A549 (cell line): Measurements from ENCODE around the gene ALDH1L1.

Source experiments
- CEBPB ChIP-seq, 2 experiments: fragments of >200 bp in 1 of 2; sonication (Bioruptor Twin) in 1 of 2; formaldehyde crosslinking in 1 of 2; IDR thresholded peaks; 2 replicates each; pipeline ENCODE4 v1.6.1; 2012 to 2016
- EHMT2 ChIP-seq: fragments of 200-600 bp; sonication (generic); IDR thresholded peaks from 2 replicates; pipeline ENCODE4 v1.6.1; 2016; ENCODE audit warnings: antibody characterized with exemption, low read depth, mild to moderate bottlenecking, moderate library complexity
- GATA3 ChIP-seq: IDR thresholded peaks from 2 replicates; pipeline ENCODE4 v1.6.1; 2012; ENCODE audit warnings: borderline replicate concordance
- HDAC2 ChIP-seq: fragments of 200-600 bp; sonication (generic); IDR thresholded peaks from 2 replicates; pipeline ENCODE4 v1.6.1; 2016
- HES2 ChIP-seq: fragments of >200 bp; sonication (Bioruptor Twin); formaldehyde crosslinking; IDR thresholded peaks from 2 replicates; pipeline ENCODE4 v1.6.1; 2016
- JUN ChIP-seq, 2 experiments: fragments of >200 bp; sonication (Bioruptor Twin); formaldehyde crosslinking; IDR thresholded peaks; 2 replicates in 1 of 2; 3 replicates in 1 of 2; pipeline ENCODE4 v1.6.1; 2016 to 2017
- KDM5A ChIP-seq: fragments of 200-600 bp; sonication (generic); IDR thresholded peaks from 2 replicates; pipeline ENCODE4 v1.6.1; 2016; ENCODE audit warnings: antibody characterized with exemption, mild to moderate bottlenecking
- POLR2A ChIP-seq: IDR thresholded peaks from 2 replicates; pipeline ENCODE4 v1.6.1; 2012; ENCODE audit warnings: mild to moderate bottlenecking, low read length
- ZNF302 ChIP-seq: fragments of 250-450 bp; sonication (Bioruptor Pico); IDR thresholded peaks from 2 replicates; pipeline ENCODE4 v1.9.0; 2021; ENCODE audit warnings: inconsistent platforms, mild to moderate bottlenecking, moderate library complexity
- ZSCAN20 ChIP-seq: fragments of 250-450 bp; sonication (Bioruptor Pico); IDR thresholded peaks from 2 replicates; pipeline ENCODE4 v1.8.0; 2022; ENCODE audit warnings: mild to moderate bottlenecking, moderate library complexity
- TF ChIP-seq, protein P1 (sequence below): fragments of >200 bp; sonication (Bioruptor Twin); formaldehyde crosslinking; IDR thresholded peaks from 3 replicates; pipeline ENCODE4 v1.5.1; 2016
- TF ChIP-seq, protein P2 (sequence below): fragments of 200-600 bp; sonication (generic); IDR thresholded peaks from 2 replicates; pipeline ENCODE4 v1.6.1; 2016; ENCODE audit warnings: antibody characterized with exemption, mild to moderate bottlenecking, moderate library complexity
- TF ChIP-seq, protein P3 (sequence below): fragments of 150-350 bp; IDR thresholded peaks from 2 replicates; pipeline ENCODE4 v1.6.1; 2014; ENCODE audit warnings: low read depth, mild to moderate bottlenecking, low read length
- TF ChIP-seq, protein P4 (sequence below): IDR thresholded peaks from 2 replicates; pipeline ENCODE4 v1.6.1; 2012

DNA sequence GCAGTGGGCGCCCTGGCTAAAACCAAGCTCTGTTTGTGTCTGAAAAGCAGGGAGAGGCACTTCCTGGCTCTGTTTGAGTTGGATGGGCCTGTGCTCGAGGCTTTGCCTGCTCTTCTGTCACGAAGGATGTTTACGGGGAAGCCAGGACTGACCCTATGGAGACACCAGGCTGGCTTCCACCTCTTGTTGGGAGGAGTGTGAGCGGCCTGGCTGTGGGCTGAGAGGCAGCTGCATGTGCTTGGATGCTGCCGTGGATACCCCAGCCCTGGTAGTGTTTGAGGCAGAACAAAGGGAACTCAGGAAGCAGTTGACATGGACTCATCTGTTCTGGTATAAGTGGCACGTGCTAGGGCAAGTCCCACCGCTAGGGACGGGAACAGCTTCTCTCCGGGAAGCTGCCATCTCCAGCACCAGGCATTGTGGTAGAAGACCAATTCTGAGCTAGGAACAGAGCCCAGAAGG lies 78.8 kb downstream of the ALDH1L1 start:
- TF ChIP-seq, protein P1, sequence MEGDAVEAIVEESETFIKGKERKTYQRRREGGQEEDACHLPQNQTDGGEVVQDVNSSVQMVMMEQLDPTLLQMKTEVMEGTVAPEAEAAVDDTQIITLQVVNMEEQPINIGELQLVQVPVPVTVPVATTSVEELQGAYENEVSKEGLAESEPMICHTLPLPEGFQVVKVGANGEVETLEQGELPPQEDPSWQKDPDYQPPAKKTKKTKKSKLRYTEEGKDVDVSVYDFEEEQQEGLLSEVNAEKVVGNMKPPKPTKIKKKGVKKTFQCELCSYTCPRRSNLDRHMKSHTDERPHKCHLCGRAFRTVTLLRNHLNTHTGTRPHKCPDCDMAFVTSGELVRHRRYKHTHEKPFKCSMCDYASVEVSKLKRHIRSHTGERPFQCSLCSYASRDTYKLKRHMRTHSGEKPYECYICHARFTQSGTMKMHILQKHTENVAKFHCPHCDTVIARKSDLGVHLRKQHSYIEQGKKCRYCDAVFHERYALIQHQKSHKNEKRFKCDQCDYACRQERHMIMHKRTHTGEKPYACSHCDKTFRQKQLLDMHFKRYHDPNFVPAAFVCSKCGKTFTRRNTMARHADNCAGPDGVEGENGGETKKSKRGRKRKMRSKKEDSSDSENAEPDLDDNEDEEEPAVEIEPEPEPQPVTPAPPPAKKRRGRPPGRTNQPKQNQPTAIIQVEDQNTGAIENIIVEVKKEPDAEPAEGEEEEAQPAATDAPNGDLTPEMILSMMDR = no peak
- TF ChIP-seq, protein P2, sequence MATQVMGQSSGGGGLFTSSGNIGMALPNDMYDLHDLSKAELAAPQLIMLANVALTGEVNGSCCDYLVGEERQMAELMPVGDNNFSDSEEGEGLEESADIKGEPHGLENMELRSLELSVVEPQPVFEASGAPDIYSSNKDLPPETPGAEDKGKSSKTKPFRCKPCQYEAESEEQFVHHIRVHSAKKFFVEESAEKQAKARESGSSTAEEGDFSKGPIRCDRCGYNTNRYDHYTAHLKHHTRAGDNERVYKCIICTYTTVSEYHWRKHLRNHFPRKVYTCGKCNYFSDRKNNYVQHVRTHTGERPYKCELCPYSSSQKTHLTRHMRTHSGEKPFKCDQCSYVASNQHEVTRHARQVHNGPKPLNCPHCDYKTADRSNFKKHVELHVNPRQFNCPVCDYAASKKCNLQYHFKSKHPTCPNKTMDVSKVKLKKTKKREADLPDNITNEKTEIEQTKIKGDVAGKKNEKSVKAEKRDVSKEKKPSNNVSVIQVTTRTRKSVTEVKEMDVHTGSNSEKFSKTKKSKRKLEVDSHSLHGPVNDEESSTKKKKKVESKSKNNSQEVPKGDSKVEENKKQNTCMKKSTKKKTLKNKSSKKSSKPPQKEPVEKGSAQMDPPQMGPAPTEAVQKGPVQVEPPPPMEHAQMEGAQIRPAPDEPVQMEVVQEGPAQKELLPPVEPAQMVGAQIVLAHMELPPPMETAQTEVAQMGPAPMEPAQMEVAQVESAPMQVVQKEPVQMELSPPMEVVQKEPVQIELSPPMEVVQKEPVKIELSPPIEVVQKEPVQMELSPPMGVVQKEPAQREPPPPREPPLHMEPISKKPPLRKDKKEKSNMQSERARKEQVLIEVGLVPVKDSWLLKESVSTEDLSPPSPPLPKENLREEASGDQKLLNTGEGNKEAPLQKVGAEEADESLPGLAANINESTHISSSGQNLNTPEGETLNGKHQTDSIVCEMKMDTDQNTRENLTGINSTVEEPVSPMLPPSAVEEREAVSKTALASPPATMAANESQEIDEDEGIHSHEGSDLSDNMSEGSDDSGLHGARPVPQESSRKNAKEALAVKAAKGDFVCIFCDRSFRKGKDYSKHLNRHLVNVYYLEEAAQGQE = no peak
- TF ChIP-seq, protein P3, sequence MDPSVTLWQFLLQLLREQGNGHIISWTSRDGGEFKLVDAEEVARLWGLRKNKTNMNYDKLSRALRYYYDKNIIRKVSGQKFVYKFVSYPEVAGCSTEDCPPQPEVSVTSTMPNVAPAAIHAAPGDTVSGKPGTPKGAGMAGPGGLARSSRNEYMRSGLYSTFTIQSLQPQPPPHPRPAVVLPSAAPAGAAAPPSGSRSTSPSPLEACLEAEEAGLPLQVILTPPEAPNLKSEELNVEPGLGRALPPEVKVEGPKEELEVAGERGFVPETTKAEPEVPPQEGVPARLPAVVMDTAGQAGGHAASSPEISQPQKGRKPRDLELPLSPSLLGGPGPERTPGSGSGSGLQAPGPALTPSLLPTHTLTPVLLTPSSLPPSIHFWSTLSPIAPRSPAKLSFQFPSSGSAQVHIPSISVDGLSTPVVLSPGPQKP = no peak
- TF ChIP-seq CEBPB (IDR thresholded peaks at IDR 0.05) (no peak), HDAC2 (no peak), KDM5A (no peak), ZSCAN20 (CRISPR knock-in tag) (no peak), EHMT2 (no peak), JUN (IDR thresholded peaks at IDR 0.05) (no peak), POLR2A (no peak), HES2 (no peak), ZNF302 (CRISPR knock-in tag) (no peak), GATA3 (no peak)
- TF ChIP-seq, protein P4, sequence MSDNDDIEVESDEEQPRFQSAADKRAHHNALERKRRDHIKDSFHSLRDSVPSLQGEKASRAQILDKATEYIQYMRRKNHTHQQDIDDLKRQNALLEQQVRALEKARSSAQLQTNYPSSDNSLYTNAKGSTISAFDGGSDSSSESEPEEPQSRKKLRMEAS = no peak
